ENCODE results near the gene IL11. TPM values are rescaled to one million over a fixed set of nuclear protein-coding genes. Genes with fewer than 3 reads are reported as not detected.
"Not testable (repeated sequence)": the region's sequence is repeated elsewhere in the genome, so short reads cannot be mapped to it uniquely, and the experiment has no call there.

Gene IL11
- total RNA-seq, 2 donors from 2014 or later = 0.31 to 0.46 TPM

- intact Hi-C loops (cut with DNase I, micrococcal nuclease) = no loop called here
- no peak for ATAC-seq
- DNase-seq = peak in 1 of 2 donors; percentile 34
Measured at GRCh38 chr19:55341595-55342531, 28.4 kb downstream of the IL11 start.

DNA sequence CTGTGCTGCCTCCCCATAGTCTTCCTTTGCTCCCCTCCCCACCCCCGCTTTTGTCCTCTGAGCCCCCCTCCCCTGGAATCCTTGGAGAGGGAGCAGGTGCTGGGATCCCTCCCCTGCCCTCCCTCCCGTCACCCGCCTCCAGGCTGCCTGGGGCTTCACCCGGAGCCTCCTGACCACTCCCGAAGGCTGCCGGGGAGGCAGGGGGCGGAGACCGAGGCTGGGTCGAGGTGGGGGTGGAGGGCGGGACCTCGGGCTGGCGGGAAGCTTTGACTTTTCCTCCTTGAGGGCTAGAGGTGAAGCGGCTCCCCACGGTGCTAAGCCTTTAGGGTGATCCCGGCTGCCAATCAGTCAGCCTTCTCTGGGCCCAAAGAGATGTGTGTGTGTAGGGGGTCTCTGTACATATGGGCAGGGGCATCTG is 29.1 kb downstream of the IL11 start:
- intact Hi-C loops (cut with DNase I, micrococcal nuclease) = no loop called here
- ATAC-seq = peak; percentile 25
- DNase-seq = peak; percentile 81 to 91

GRCh38 chr19:55340784-55341147 is 29.5 kb downstream of the IL11 start:
- intact Hi-C loops (cut with DNase I, micrococcal nuclease) = no loop called here
- DNase-seq = peak in 1 of 2 donors; percentile 49
- no peak for ATAC-seq

GRCh38 chr19:55339889-55340783 is 30.1 kb downstream of the IL11 start:
- ATAC-seq (peak; percentile 12), DNase-seq (peak; percentile 57 to 61)
- intact Hi-C loops (cut with DNase I, micrococcal nuclease) = no loop called here

DNA sequence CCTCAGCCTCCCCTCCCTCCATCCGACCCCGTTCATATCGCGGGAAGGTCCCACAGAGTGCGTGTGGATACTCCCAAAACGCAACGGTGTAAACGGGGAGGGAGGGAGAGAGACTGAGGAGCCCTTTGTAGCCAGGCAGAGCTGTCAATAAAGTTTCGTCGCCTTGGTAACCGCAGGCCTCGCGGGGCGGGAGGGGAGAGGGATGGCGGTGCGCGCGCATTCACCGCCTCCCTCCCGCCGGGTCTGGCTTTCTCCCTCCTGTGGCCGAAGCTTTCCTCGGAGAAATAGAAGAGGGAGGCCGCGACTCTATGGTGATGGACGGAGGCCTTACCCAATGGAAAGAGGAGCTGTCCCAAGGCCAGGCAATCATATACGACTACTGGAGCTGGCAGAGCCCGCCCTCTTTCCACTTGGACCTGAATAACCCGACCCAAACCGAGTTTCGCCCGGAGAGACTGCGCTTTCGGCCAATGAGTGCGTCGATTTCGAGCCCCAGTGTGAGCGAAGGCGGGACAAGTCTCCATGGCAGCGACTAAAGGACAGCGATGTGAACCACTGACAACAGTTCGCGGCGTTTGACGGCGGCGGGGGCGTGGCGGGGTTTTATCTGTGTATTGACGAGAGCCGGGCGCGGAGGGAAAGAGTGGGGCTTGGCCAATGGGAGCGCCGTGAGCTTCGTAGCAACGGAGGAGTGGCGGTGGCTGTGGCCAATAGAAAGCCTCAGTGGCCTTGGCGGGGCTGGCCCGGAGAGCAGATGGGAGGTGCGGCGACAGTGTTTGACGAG is 31.0 kb downstream of the IL11 start, which contains the start of gene KMT5C:
Gene KMT5C, plus strand, starts transcription at position 772 of the 784 bp plus-strand sequence. CDS start 2,061 bp downstream, outside the sequence.
- DNase-seq (peak; percentile 100), ATAC-seq (peak; percentile 79)
- intact Hi-C loops (cut with DNase I, micrococcal nuclease) = no loop called here

DNA sequence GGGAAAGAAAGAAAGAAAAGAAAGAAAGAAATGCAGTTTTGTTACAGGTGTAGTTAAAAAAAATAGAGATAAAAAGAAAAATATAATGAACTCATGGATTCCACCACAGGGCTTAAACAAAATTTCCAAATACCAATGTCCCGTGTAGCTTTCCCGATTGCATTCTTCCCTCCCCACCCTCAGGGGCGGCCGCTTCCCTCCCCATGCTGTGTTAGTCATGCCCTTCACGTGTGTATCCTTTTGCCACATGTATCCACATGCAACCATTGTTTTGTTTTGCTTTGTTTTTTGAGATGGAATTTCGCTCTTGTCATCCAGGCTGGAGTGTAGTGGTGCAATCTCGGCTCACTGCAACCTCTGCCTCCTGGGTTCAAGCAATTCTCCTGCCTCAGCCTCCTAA is 34.2 kb downstream of the IL11 start:
- no peak for ATAC-seq
- no peak for DNase-seq
- intact Hi-C loops (cut with DNase I, micrococcal nuclease) = no loop called here

DNA sequence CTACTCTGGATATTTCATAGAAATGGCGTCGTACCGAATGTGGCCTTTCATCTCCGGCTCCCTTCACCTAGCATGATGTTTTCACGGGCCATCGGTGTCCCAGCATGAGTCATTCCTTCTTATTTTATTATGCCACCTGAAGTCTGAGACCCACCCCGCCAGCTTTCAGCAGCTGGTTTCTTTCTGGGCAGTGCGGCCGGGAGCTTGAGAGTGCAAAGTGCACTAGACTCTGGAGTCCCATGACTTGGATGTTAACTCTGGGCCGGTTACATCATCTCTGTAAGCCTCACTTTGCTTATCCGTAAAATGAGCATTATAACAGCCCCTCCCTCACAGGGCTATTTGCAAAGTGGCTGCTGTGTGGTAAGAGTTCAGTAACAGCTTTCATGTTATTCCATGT is 36.4 kb downstream of the IL11 start:
- intact Hi-C loops (cut with DNase I, micrococcal nuclease) = no loop called here
- DNase-seq = peak; percentile 79 to 93
- ATAC-seq = peak; percentile 92

- DNase-seq; ATAC-seq; intact Hi-C loops (cut with DNase I, micrococcal nuclease): not testable (repeated sequence)
Measured at GRCh38 chr19:55329791-55330190, 40.5 kb downstream of the IL11 start.

- DNase-seq; ATAC-seq; intact Hi-C loops (cut with DNase I, micrococcal nuclease): not testable (repeated sequence)
Measured at GRCh38 chr19:55328774-55329318, 41.4 kb downstream of the IL11 start.

GRCh38 chr19:55325172-55325571 is 45.1 kb downstream of the IL11 start, which contains the start of gene TMEM150B:
TSS of gene TMEM150B (minus strand) at chr19:55325341. CDS start at chr19:55321036, 4,305 bp downstream.
- intact Hi-C loops (cut with DNase I, micrococcal nuclease) = no loop called here
- DNase-seq (no peak), ATAC-seq (no peak)

GRCh38 chr19:55324662-55325061 is 45.6 kb downstream of the IL11 start:
- ATAC-seq = no peak
- no peak for DNase-seq
- intact Hi-C loops (cut with DNase I, micrococcal nuclease) = no loop called here

- DNase-seq (peak; percentile 66 to 79), ATAC-seq (peak; percentile 92)
- intact Hi-C loops (cut with DNase I, micrococcal nuclease) = no loop called here
Measured at GRCh38 chr19:55322204-55322885, 47.9 kb downstream of the IL11 start.

DNA sequence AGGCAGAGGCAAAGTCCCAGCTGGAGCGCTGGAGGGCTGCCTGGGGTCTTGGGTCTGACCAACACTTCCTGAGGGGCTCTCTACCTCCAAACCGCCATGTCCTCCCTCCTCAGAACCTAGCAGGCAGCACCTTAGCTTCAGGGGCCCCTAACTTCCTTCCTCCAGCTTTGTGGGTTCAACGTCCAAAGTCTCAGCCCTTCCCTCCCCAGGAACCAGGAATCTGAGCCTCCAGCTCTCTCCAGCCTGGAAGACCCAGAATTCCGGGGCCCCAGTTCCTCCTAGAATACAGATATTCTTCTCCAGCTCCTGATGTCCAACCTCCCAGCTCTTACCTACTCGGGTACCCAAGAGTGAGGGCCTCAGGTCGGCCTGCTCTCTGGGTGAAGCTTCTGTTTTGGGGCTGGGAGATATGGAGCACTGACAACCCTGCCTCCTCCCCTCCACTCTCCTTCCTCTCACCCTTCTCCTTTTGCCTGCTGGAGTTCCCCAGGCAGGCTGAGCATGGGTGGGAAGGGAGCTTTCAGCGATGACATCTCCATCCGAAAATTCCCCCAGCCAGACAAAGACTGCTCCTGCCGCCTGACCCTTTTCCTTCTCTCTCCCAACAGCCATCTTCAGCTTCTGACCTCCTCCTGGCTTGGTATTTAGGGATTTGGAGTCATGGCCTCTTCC is 48.7 kb downstream of the IL11 start:
- peak in 1 of 2 donors; percentile 50 for DNase-seq
- peak; percentile 85 for ATAC-seq
- intact Hi-C loops (cut with DNase I, micrococcal nuclease) = no loop called here

- intact Hi-C loops (cut with DNase I, micrococcal nuclease) = no loop called here
- no peak for ATAC-seq
- DNase-seq = no peak
Measured at GRCh38 chr19:55320844-55321419, 49.3 kb downstream of the IL11 start.

DNA sequence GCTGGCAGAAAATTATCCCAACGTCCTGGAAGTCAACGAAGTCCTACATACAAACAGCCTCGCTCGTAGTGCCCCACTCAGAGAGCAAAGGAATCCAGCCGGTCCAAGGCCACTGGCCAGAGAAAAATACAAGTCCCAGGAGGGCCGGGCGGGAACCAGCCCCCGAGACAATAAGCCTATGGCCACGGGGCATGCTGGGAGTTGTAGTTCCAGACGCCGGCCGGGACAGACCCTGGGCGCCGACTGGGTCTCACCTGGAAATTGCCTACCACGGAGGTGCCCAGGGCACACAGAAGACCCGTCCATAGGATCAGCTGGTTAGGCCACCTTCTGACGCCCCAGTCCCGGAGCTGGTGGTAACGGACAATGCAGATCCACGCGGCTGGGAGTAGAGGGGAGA is 50.5 kb downstream of the IL11 start:
- intact Hi-C loops (cut with DNase I, micrococcal nuclease) = no loop called here
- no peak for ATAC-seq
- no peak for DNase-seq

GRCh38 chr19:55316646-55317045 is 53.6 kb downstream of the IL11 start:
- ATAC-seq (no peak), DNase-seq (no peak)
- intact Hi-C loops (cut with DNase I, micrococcal nuclease) = no loop called here

DNA sequence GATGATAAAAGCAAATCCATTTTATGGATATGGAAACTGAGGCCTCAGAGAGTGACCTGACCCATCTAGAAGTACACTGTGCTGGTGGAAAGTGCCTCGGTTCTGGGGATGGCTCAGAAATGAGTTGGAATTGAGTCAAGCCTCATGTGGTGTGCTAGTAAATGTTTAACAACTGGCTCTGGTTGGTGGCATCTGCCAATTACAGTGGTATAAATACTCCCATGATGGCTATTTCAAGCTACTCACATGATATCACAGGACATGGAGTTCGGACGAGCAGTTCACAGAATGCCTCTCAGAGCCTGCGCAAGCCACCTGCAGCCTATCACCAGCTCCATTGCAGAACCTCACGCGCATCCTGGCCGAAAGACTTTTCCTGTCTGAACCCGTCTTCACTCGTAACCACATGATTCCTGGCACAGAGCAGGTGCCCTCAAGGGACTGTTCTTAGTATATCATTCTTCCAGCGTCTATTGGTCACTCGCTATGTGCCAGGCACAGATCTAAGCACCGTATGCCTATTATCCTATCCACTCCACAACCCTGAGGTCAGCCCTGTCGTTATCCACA is 54.2 kb downstream of the IL11 start:
- intact Hi-C loops (cut with DNase I, micrococcal nuclease) = no loop called here
- DNase-seq (no peak), ATAC-seq (no peak)

Measured in left colon (tissue), 2 donors.